Measurements from ENCODE around the gene GPR142. TPM values are rescaled to one million over a fixed set of nuclear protein-coding genes. Genes with fewer than 3 reads are reported as not detected.

The GPR142 gene
- total RNA-seq, 1 experiment from 2014 or later, result 0.33 TPM

- Histone ChIP-seq H4K5ac (ENCODE audit: insufficient read length, low read depth, low read length) (no peak overlapping the region), H3K23ac (ENCODE audit: insufficient read length, low read depth, low read length) (no peak overlapping the region), H4K20me1 (ENCODE audit: control insufficient read depth, insufficient read depth, insufficient read length) (no peaks in the 10 kb centered on the region), H2BK120ac (ENCODE audit: low read depth, low read length, poor library complexity, severe bottlenecking) (no peak overlapping the region), H4K8ac (replicated peaks; ENCODE audit: insufficient read length, low read depth, low read length) (no peak overlapping the region), H3K9me3 (ENCODE audit: control insufficient read depth, low read depth, low read length) (no peaks in the 10 kb centered on the region), H2BK12ac (ENCODE audit: insufficient read length, low read depth, low read length) (no peak overlapping the region), H3K4ac (ENCODE audit: low read depth, low read length) (no peak overlapping the region), H2BK15ac (ENCODE audit: low read depth, low read length) (no peak overlapping the region), H3K56ac (ENCODE audit: insufficient read length, low read depth, low read length) (no peak overlapping the region), H3K9ac (ENCODE audit: extremely low read depth, insufficient read length, low read length) (no peak overlapping the region), H4K91ac (ENCODE audit: insufficient read length, low read depth, low read length) (no peak overlapping the region), H3K79me1 (ENCODE audit: insufficient read depth, low read depth, low read length, poor library complexity, severe bottlenecking) (no peaks in the 10 kb centered on the region), H2AK5ac (ENCODE audit: insufficient read length, low read length) (no peak overlapping the region), H3K27ac (ENCODE audit: insufficient read length, low read depth, low read length) (no peak overlapping the region), H3K4me2 (ENCODE audit: insufficient read depth, insufficient read length, low read length) (no peak overlapping the region), H2BK5ac (ENCODE audit: insufficient read length, low read length) (no peak overlapping the region), H3K23me2 (ENCODE audit: insufficient read length, low read depth, low read length, poor library complexity, severe bottlenecking) (no peaks in the 10 kb centered on the region), H3K4me1 (ENCODE audit: insufficient read depth, low read length) (no peaks in the 10 kb centered on the region), H2BK20ac (ENCODE audit: low read depth, low read length, poor library complexity, severe bottlenecking) (no peak overlapping the region), H3K79me2 (ENCODE audit: insufficient read depth, low read length) (no peaks in the 10 kb centered on the region), H3T11ph (ENCODE audit: low read length) (no peak overlapping the region), H3K14ac (ENCODE audit: insufficient read depth, low read length) (no peak overlapping the region), H3K18ac (ENCODE audit: insufficient read length, low read depth, low read length) (no peak overlapping the region), H2AFZ (ENCODE audit: low read length) (no peak overlapping the region), H3K27me3 (ENCODE audit: insufficient read depth, low read length) (peaks cover 13% of the 10 kb centered on the region; the same call in 1 of the 2 replicates)
- no CpG with 5 or more reads among the region's 20 CpGs for WGBS (ENCODE audit: extremely low coverage, insufficient read length, low lambda C conversion rate)
- H3K36me3 Mint-ChIP-seq (ENCODE audit: insufficient read depth in 1 of 3, low read depth in 3 of 3), result no peaks in the 10 kb centered on the region
- H3K27ac Mint-ChIP-seq, result no peak overlapping the region; a peak in 1 of 7 replicates
- H3K9me3 Mint-ChIP-seq, result no peaks in the 10 kb centered on the region
- DNase-seq, result no peak
- H3K4me1 Mint-ChIP-seq, result peaks cover 3 to 14% of the 10 kb centered on the region in 2 experiments; a peak in 3 of 4 replicates
- peaks cover 84% of the 10 kb centered on the region for H3K27me3 Mint-ChIP-seq (ENCODE audit: low read depth)
- no peak for TF ChIP-seq CTCF (conservative IDR thresholded peaks at IDR 0.05)
- H3K4me3 Mint-ChIP-seq, result no peak overlapping the region
Observed at GRCh38 chr17:74350486-74350885, 16.8 kb upstream of the GPR142 start.
